NAMALWA (cell line): ENCODE measurements around the gene KHDC1L.
"Not testable (repeated sequence)": the region's sequence is repeated elsewhere in the genome, so short reads cannot be mapped to it uniquely, and the experiment has no call there.

ENCODE experiments used
- DNase-seq: peaks from one replicate; pipeline ENCODE4 v3.0.0-alpha.2; 2015; ENCODE audit warnings: low spot score

KHDC1L gene

GRCh38 chr6:73204252-73204651 lies 21.0 kb downstream of the KHDC1L start:
- no peak for DNase-seq

- no peak for DNase-seq
Measured at GRCh38 chr6:73203098-73203497, 22.2 kb downstream of the KHDC1L start.

- DNase-seq = no peak
Measured at GRCh38 chr6:73200735-73201134, 24.6 kb downstream of the KHDC1L start.

DNA sequence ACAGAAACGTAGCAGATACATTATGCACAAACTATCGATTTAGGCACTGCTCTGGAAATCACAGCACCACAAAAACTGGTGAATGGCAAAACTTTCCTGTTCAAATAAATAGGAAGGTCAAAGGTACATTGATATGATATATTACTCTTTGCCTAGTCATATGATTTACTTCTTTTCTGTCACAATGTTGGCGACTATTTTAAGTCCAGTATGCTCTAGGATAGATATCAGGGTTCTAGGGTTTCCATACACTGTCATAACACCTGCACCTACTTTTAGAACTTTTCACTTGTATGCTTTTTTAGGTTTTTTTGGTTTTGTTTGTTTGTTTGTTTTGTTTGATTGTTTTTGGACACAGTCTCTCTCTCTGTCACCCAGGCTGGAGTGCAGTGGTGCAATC lies 25.0 kb downstream of the KHDC1L start:
- no peak for DNase-seq

DNA sequence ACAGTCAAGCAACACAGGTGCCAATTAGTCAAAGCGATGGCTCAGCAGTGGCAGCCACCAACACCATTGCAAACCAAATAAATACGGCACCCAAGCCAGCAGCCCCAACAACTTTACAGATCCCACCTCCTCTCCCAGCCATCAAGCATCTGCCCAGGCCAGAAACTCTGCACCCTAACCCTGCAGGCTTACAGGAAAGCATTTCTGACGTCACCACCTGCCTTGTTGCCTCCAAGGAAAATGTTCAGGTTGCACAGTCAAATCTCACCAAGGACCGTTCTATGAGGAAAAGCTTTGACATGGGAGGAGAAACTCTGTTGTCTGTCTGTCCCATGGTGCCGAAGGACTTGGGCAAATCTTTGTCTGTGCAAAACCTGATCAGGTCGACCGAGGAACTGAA lies 30.6 kb downstream of the KHDC1L start:
- no peak for DNase-seq

DNA sequence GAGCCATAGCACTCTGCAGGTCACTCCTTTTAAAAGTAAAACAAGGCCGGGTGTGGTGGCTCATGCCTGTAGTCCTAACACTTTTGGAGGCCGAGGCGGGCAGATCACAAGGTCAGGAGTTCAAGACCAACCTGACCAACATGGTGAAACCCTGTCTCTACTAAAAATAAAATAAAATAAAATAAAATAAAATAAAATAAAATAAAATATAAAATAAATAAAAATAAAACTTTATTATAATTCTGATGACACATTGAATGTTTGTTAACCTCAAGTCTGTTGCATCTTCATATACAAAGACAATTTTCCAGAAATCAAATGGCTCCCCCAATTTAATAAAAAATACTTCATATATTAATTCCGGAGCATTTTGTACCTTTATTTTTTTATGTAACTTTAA lies 32.0 kb downstream of the KHDC1L start:
- DNase-seq = not testable (repeated sequence)

- no peak for DNase-seq
Measured at GRCh38 chr6:73182021-73182607, 43.2 kb downstream of the KHDC1L start.

GRCh38 chr6:73180763-73181619 lies 44.3 kb downstream of the KHDC1L start:
- DNase-seq = peak; percentile 91

- DNase-seq = no peak
Measured at GRCh38 chr6:73180076-73180738, 45.1 kb downstream of the KHDC1L start.

DNA sequence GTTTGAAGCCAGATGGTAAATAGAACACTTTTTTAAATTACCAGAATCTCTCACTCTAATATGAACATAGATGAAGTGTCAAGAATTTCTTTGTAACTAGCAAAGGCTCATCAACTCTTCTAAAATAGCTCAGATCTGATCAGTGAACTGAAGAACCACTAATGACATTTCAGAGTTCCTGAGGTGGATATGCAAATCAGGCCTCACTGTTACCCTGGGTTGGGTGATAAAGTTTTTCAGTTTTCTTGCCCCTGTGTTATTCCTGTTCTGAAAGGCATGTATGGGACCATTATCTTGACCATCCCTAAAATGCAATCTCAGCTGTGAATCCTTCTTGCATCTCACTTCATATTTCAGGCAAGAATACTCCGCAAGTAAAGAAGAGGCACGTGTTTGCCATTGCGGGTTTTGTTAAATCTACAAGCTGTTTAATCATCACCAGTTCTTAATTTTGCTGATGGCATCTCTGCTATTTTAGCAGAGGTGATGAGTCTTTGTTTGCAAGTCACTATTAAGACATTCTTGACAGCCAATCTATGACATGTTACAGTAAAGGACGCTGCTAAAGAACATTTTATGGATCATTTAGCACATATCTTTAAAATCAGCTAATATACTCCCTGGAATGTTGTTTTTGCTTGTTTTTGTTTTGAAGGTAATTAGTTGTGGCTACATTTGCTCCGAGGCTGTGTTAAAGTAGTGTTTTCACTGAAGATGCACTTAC lies 47.9 kb downstream of the KHDC1L start:
- peak; percentile 69 for DNase-seq

GRCh38 chr6:73176057-73176456 lies 49.2 kb downstream of the KHDC1L start:
- DNase-seq = no peak

DNA sequence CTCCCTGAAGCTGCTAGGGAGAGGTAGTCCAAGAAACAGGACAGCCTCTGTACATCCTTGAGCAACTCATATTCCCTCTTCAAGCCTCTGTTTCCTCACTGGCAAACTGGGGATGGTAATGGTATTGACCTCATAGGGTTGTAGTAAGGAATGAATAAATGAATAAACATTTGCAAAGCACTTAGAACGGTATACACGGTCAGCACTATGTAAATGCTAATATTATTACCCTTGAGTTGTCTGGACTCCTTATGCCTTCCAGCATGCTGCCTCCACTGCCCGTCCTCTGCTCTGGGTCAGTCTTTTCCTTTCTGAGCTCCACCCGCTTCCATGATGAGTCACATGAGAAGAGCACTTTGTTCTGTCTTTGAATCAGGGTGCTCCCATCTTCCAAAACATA lies 50.6 kb downstream of the KHDC1L start:
- no peak for DNase-seq
